Osteocyte (in vitro differentiated cells): Measurements from ENCODE around the gene RHEBL1. TPM values are rescaled to one million over a fixed set of nuclear protein-coding genes. Genes with fewer than 3 reads are reported as not detected.

Source experiments
- DNase-seq: peaks from one replicate; pipeline ENCODE4 v3.0.0; 2021; ENCODE audit warnings: mixed read lengths; ENCODE audit not compliant: unreplicated experiment; ENCODE audit errors: extremely low spot score
- H3K27ac Mint-ChIP-seq: one replicate; pipeline ENCODE4 v1.8.0; 2021; ENCODE audit warnings: mild to moderate bottlenecking, mixed read lengths; ENCODE audit not compliant: unreplicated experiment
- H3K27me3 Mint-ChIP-seq: one replicate; pipeline ENCODE4 v1.8.0; 2021; ENCODE audit warnings: mixed read lengths; ENCODE audit not compliant: unreplicated experiment
- H3K36me3 Mint-ChIP-seq: one replicate; pipeline ENCODE4 v1.8.0; 2021; ENCODE audit warnings: mixed read lengths; ENCODE audit not compliant: unreplicated experiment
- H3K4me1 Mint-ChIP-seq: one replicate; pipeline ENCODE4 v1.8.0; 2021; ENCODE audit warnings: mixed read lengths; ENCODE audit not compliant: unreplicated experiment
- H3K4me3 Mint-ChIP-seq: one replicate; pipeline ENCODE4 v1.8.0; 2021; ENCODE audit warnings: mild to moderate bottlenecking, moderate library complexity, mixed read lengths; ENCODE audit not compliant: unreplicated experiment
- H3K9me3 Mint-ChIP-seq: one replicate; pipeline ENCODE4 v1.8.0; 2021; ENCODE audit warnings: mixed read lengths; ENCODE audit not compliant: unreplicated experiment
- CTCF ChIP-seq: fragments of 200-600 bp; sonication (generic); IDR thresholded peaks from 2 replicates; pipeline ENCODE4 v1.5.0; 2021; ENCODE audit warnings: antibody characterized with exemption, mild to moderate bottlenecking, moderate library complexity
- long read RNA-seq: library from polyadenylated mRNA; unstranded; transcript quantifications from one replicate; pipeline ENCODE4 v2.0.0, GENCODE V29; 2021
- total RNA-seq: library from RNA; stranded (reverse); gene quantifications from 2 replicates; pipeline ENCODE4 v1.2.1, GENCODE V29; 2021

Gene RHEBL1
- 0.86 and 1.2 TPM in 2 replicates for total RNA-seq
- long read RNA-seq, partial matches to known transcripts, result 0 of 4 reads
- long read RNA-seq, other reads (novel, unspliced or antisense), result 0 of 4 reads

GRCh38 chr12:49069507-49070346, at the start of gene RHEBL1:
TSS of gene RHEBL1 (minus strand) at chr12:49069979. CDS start at chr12:49069785, 194 bp downstream.
- DNase-seq, result peak; percentile 99
- H3K9me3 Mint-ChIP-seq, result no peaks in the 10 kb centered on the region
- H3K36me3 Mint-ChIP-seq, result no peaks in the 10 kb centered on the region
- H3K4me3 Mint-ChIP-seq, result peak within 1 kb of the TSS; percentile 97
- TF ChIP-seq CTCF, result no peak
- peak within 1 kb of the TSS; percentile 80 for H3K27ac Mint-ChIP-seq
- peaks cover 17% of the 10 kb centered on the region for H3K4me1 Mint-ChIP-seq
- H3K27me3 Mint-ChIP-seq, result no peaks in the 10 kb centered on the region

GRCh38 chr12:49111206-49111605, 41.4 kb upstream of the RHEBL1 start:
- Mint-ChIP-seq H3K4me1 (peaks cover 24% of the 10 kb centered on the region), H3K36me3 (no peaks in the 10 kb centered on the region), H3K27ac (peak overlapping the region; percentile 96), H3K27me3 (no peaks in the 10 kb centered on the region), H3K9me3 (no peaks in the 10 kb centered on the region), H3K4me3 (peak overlapping the region; percentile 93)
- DNase-seq, result no peak
- no peak for TF ChIP-seq CTCF

DNA sequence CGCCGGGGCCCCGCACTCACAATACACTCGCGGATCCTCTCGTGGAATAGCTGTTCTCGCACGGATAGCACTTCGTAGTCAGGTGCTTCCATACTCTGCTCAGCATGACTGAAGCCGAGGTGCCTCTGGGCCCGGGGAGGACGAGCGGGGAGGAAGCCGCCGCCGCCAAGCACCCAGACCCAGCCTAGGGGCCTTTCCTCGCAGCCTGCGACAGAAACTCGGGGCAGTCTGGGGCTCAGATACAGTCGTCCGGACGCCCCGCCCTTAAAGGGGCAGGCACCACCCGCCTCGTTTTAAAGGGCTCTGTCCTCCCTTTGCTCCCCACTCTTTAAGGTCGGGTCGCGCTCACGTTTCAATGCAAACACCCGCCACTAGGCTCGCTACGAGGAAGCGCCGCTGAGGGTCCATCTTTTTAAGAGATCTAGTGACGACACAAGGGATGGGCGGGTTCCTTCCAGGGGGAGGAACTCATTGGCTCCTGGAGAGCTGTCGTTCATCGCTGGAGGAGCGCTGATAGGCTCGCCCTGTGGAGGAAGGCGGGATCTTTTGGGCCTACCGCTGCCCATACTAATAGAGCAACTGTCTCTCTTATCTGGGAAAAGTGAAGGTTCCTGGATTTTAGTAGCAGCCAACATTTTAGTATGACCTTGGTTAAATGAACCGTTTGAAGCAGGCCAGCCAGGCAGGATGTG, 40.8 kb upstream of the RHEBL1 start, which contains the start of gene LMBR1L:
Gene LMBR1L, minus strand, starts transcription at position 384 of the 692 bp plus-strand sequence. Its CDS starts 292 bp downstream, at position 92.
- Mint-ChIP-seq H3K4me3 (peak within 1 kb of the TSS; percentile 93), H3K27ac (peak within 1 kb of the TSS; percentile 96), H3K9me3 (no peaks in the 10 kb centered on the region), H3K36me3 (no peaks in the 10 kb centered on the region), H3K27me3 (no peaks in the 10 kb centered on the region), H3K4me1 (peaks cover 24% of the 10 kb centered on the region)
- peak; percentile 97 for DNase-seq
- TF ChIP-seq CTCF, result peak; percentile 54

GRCh38 chr12:49109641-49110463, 40.1 kb upstream of the RHEBL1 start:
- no peak for TF ChIP-seq CTCF
- H3K36me3 Mint-ChIP-seq, result peaks cover 2% of the 10 kb centered on the region
- H3K4me3 Mint-ChIP-seq, result peak overlapping the region; percentile 93
- H3K27ac Mint-ChIP-seq, result peak overlapping the region; percentile 96
- no peak for DNase-seq
- no peaks in the 10 kb centered on the region for H3K9me3 Mint-ChIP-seq
- H3K27me3 Mint-ChIP-seq, result no peaks in the 10 kb centered on the region
- H3K4me1 Mint-ChIP-seq, result peaks cover 24% of the 10 kb centered on the region
